ENCODE data around the gene AGBL4. TPM values are rescaled to one million over a fixed set of nuclear protein-coding genes. Genes with fewer than 3 reads are reported as not detected.

Gene AGBL4
- total RNA-seq, 1 donor from 2014 or later: 2.1 TPM

- Histone ChIP-seq H3K27ac (no peak overlapping the region), H3K4me3 (no peak overlapping the region), H3K9me3 (no peaks in the 10 kb centered on the region), H3K27me3 (ENCODE audit: low read depth) (no peaks in the 10 kb centered on the region), H3K36me3 (no peaks in the 10 kb centered on the region), H3K4me1 (no peaks in the 10 kb centered on the region)
- intact Hi-C loops (cut with DNase I): no loop called here
- no peak for TF ChIP-seq CTCF (IDR thresholded peaks at IDR 0.05)
- DNase-seq (no peak), ATAC-seq (no peak)
Observed at GRCh38 chr1:49389699-49390098, 634.1 kb downstream of the AGBL4 start.

- no peak overlapping the region for H3K27ac ChIP-seq
- TF ChIP-seq CTCF (IDR thresholded peaks at IDR 0.05): no peak
- no peaks in the 10 kb centered on the region for H3K27me3 ChIP-seq (ENCODE audit: low read depth)
- H3K9me3 ChIP-seq: no peaks in the 10 kb centered on the region
- no peak overlapping the region for H3K4me3 ChIP-seq
- H3K36me3 ChIP-seq: no peaks in the 10 kb centered on the region
- intact Hi-C loops (cut with DNase I): no loop called here
- no peaks in the 10 kb centered on the region for H3K4me1 ChIP-seq
- ATAC-seq (no peak), DNase-seq (no peak)
Observed at GRCh38 chr1:49364676-49365075, 659.1 kb downstream of the AGBL4 start.

- no peaks in the 10 kb centered on the region for H3K9me3 ChIP-seq
- H3K27me3 ChIP-seq (ENCODE audit: low read depth): no peaks in the 10 kb centered on the region
- TF ChIP-seq CTCF (IDR thresholded peaks at IDR 0.05): no peak
- ATAC-seq (no peak), DNase-seq (no peak)
- H3K36me3 ChIP-seq: no peaks in the 10 kb centered on the region
- H3K4me3 ChIP-seq: no peak overlapping the region
- intact Hi-C loops (cut with DNase I): no loop called here
- no peaks in the 10 kb centered on the region for H3K4me1 ChIP-seq
- H3K27ac ChIP-seq: no peak overlapping the region
Observed at GRCh38 chr1:49363628-49364027, 660.1 kb downstream of the AGBL4 start.

GRCh38 chr1:49358036-49358435, 665.7 kb downstream of the AGBL4 start:
- no peaks in the 10 kb centered on the region for H3K36me3 ChIP-seq
- H3K4me3 ChIP-seq: no peak overlapping the region
- no peak for TF ChIP-seq CTCF (IDR thresholded peaks at IDR 0.05)
- H3K4me1 ChIP-seq: no peaks in the 10 kb centered on the region
- no peaks in the 10 kb centered on the region for H3K9me3 ChIP-seq
- no peak for DNase-seq
- ATAC-seq: no peak
- intact Hi-C loops (cut with DNase I): no loop called here
- no peaks in the 10 kb centered on the region for H3K27me3 ChIP-seq (ENCODE audit: low read depth)
- no peak overlapping the region for H3K27ac ChIP-seq

- Histone ChIP-seq H3K4me1 (no peaks in the 10 kb centered on the region), H3K4me3 (no peak overlapping the region), H3K9me3 (no peaks in the 10 kb centered on the region), H3K27me3 (ENCODE audit: low read depth) (no peaks in the 10 kb centered on the region), H3K27ac (no peak overlapping the region), H3K36me3 (no peaks in the 10 kb centered on the region)
- DNase-seq: no peak
- no peak for TF ChIP-seq CTCF (IDR thresholded peaks at IDR 0.05)
- intact Hi-C loops (cut with DNase I): no loop called here
- ATAC-seq: no peak
Observed at GRCh38 chr1:49356594-49356993, 667.2 kb downstream of the AGBL4 start.

- no peak for TF ChIP-seq CTCF (IDR thresholded peaks at IDR 0.05)
- Histone ChIP-seq H3K9me3 (no peaks in the 10 kb centered on the region), H3K4me1 (no peaks in the 10 kb centered on the region), H3K27ac (no peak overlapping the region), H3K27me3 (ENCODE audit: low read depth) (no peaks in the 10 kb centered on the region), H3K36me3 (no peaks in the 10 kb centered on the region), H3K4me3 (no peak overlapping the region)
- intact Hi-C loops (cut with DNase I): no loop called here
- DNase-seq (no peak), ATAC-seq (no peak)
Observed at GRCh38 chr1:49351768-49352167, 672.0 kb downstream of the AGBL4 start.
